Neural progenitor cell (in vitro differentiated cells): Measurements from ENCODE around the gene KANK2.

Source experiments
- CTCF ChIP-seq: fragments of 200-600 bp; sonication (generic); IDR thresholded peaks from 2 replicates; pipeline ENCODE4 v1.5.1; 2017; ENCODE audit warnings: antibody characterized with exemption, mild to moderate bottlenecking
- EZH2 ChIP-seq: fragments of 200-600 bp; sonication (generic); IDR thresholded peaks from 2 replicates; pipeline ENCODE4 v1.6.1; 2017; ENCODE audit warnings: antibody characterized with exemption, mild to moderate bottlenecking, moderate library complexity
- EZH2phosphoT487 ChIP-seq: fragments of 200-600 bp; sonication (generic); IDR thresholded peaks from 2 replicates; pipeline ENCODE4 v1.6.1; 2017; ENCODE audit warnings: antibody characterized with exemption

DNA sequence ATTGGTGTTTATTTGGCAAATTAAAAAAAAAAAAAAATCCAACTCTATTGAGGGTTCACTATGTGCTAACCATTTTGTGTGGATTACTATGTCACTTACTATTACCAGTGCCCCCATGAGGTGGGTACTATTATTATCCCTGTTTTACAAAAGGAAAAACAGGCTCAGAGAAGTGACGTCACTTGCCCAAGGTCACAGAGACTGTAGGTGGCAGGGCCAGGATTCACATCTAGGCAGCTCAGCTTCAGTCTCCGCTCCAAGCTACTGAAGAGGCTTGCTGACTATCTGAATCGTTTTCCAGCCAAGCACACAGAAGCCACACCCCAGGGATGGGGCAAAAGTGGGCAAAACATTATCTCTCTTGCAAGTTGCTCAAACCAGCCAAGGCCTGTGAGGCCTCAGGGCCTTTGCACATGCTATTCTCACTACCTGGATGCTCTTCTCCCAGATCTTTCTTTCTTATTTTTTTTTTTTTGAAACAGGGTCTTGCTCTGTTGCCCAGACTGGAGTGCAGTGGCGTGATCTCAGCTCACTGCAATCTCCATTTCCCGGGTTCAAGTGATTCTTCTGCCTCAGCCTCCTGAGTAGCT lies 37.2 kb upstream of the KANK2 start:
- TF ChIP-seq EZH2, result no peak
- no peak for TF ChIP-seq CTCF
- no peak for TF ChIP-seq EZH2phosphoT487
